WERI-Rb-1 (cell line): Measurements from ENCODE around the gene PLCL2.

Experiments
- DNase-seq: peaks from one replicate; pipeline ENCODE4 v3.0.0-alpha.2; 2020
- H3K27ac ChIP-seq: fragments of 250-450 bp; sonication (Bioruptor Pico); 2 replicates; pipeline ENCODE4 v1.5.1; 2020; ENCODE audit warnings: mild to moderate bottlenecking, moderate library complexity
- H3K27me3 ChIP-seq: fragments of 250-450 bp; sonication (Bioruptor Pico); 2 replicates; pipeline ENCODE4 v1.5.1; 2021; ENCODE audit warnings: mild to moderate bottlenecking, low read depth, moderate library complexity; ENCODE audit not compliant: insufficient read depth, severe bottlenecking
- H3K36me3 ChIP-seq: fragments of 250-450 bp; sonication (Bioruptor Pico); 2 replicates; pipeline ENCODE4 v1.5.1; 2020; ENCODE audit warnings: mild to moderate bottlenecking, moderate library complexity
- H3K4me3 ChIP-seq: 2 replicates; pipeline ENCODE4 v1.5.1; 2011; ENCODE audit warnings: low read depth, mild to moderate bottlenecking, control low read depth, low read length
- H3K9me3 ChIP-seq: fragments of 250-450 bp; sonication (Bioruptor Pico); 2 replicates; pipeline ENCODE4 v1.5.1; 2021; ENCODE audit warnings: mild to moderate bottlenecking, moderate library complexity; ENCODE audit not compliant: severe bottlenecking
- CTCF ChIP-seq: IDR thresholded peaks from 2 replicates; pipeline ENCODE4 v1.5.1; 2011; ENCODE audit warnings: low read depth, mild to moderate bottlenecking, control low read depth, inconsistent platforms, low read length

PLCL2 gene

GRCh38 chr3:16985608-16986007 is 100.9 kb downstream of the PLCL2 start:
- TF ChIP-seq CTCF = no peak
- no peak overlapping the region for H3K27ac ChIP-seq

GRCh38 chr3:16987141-16987540 is 102.4 kb downstream of the PLCL2 start:
- H3K36me3 ChIP-seq = no peaks in the 10 kb centered on the region
- no peak overlapping the region for H3K27ac ChIP-seq
- no peak overlapping the region for H3K4me3 ChIP-seq
- DNase-seq = no peak
- no peaks in the 10 kb centered on the region for H3K9me3 ChIP-seq
- TF ChIP-seq CTCF = no peak
- no peaks in the 10 kb centered on the region for H3K27me3 ChIP-seq

More at GRCh38 chr3:16985608-16986007, 100.9 kb downstream of the PLCL2 start:
- Histone ChIP-seq H3K27me3 (no peaks in the 10 kb centered on the region), H3K9me3 (no peaks in the 10 kb centered on the region), H3K4me3 (no peak overlapping the region), H3K36me3 (no peaks in the 10 kb centered on the region)
- DNase-seq = no peak

GRCh38 chr3:16990163-16990562 is 105.4 kb downstream of the PLCL2 start:
- Histone ChIP-seq H3K9me3 (no peaks in the 10 kb centered on the region), H3K36me3 (no peaks in the 10 kb centered on the region), H3K4me3 (no peak overlapping the region), H3K27ac (no peak overlapping the region), H3K27me3 (no peaks in the 10 kb centered on the region)
- DNase-seq = no peak
- TF ChIP-seq CTCF = no peak

GRCh38 chr3:16992198-16992597 is 107.4 kb downstream of the PLCL2 start:
- no peak for TF ChIP-seq CTCF
- DNase-seq = no peak

GRCh38 chr3:16993227-16993626 is 108.5 kb downstream of the PLCL2 start:
- no peaks in the 10 kb centered on the region for H3K27me3 ChIP-seq
- DNase-seq = no peak
- no peaks in the 10 kb centered on the region for H3K9me3 ChIP-seq
- no peaks in the 10 kb centered on the region for H3K36me3 ChIP-seq
- H3K4me3 ChIP-seq = no peak overlapping the region
- no peak overlapping the region for H3K27ac ChIP-seq
- no peak for TF ChIP-seq CTCF

More at GRCh38 chr3:16992198-16992597, 107.4 kb downstream of the PLCL2 start:
- Histone ChIP-seq H3K36me3 (no peaks in the 10 kb centered on the region), H3K4me3 (no peak overlapping the region), H3K27ac (no peak overlapping the region), H3K27me3 (no peaks in the 10 kb centered on the region), H3K9me3 (no peaks in the 10 kb centered on the region)

GRCh38 chr3:16994854-16995525 is 110.2 kb downstream of the PLCL2 start:
- Histone ChIP-seq H3K4me3 (no peak overlapping the region), H3K27ac (no peak overlapping the region), H3K9me3 (no peaks in the 10 kb centered on the region), H3K27me3 (no peaks in the 10 kb centered on the region), H3K36me3 (no peaks in the 10 kb centered on the region)
- TF ChIP-seq CTCF = no peak
- no peak for DNase-seq
